GM21526 (cell line): ENCODE results near the gene TAGLN2.

Experiments
- ATAC-seq: cut with Tn5 transposase; IDR thresholded peaks from one replicate; pipeline ENCODE4 v1.9.1; 2021; ENCODE audit warnings: moderate library complexity; ENCODE audit not compliant: unreplicated experiment, low FRiP score

TAGLN2 gene

DNA sequence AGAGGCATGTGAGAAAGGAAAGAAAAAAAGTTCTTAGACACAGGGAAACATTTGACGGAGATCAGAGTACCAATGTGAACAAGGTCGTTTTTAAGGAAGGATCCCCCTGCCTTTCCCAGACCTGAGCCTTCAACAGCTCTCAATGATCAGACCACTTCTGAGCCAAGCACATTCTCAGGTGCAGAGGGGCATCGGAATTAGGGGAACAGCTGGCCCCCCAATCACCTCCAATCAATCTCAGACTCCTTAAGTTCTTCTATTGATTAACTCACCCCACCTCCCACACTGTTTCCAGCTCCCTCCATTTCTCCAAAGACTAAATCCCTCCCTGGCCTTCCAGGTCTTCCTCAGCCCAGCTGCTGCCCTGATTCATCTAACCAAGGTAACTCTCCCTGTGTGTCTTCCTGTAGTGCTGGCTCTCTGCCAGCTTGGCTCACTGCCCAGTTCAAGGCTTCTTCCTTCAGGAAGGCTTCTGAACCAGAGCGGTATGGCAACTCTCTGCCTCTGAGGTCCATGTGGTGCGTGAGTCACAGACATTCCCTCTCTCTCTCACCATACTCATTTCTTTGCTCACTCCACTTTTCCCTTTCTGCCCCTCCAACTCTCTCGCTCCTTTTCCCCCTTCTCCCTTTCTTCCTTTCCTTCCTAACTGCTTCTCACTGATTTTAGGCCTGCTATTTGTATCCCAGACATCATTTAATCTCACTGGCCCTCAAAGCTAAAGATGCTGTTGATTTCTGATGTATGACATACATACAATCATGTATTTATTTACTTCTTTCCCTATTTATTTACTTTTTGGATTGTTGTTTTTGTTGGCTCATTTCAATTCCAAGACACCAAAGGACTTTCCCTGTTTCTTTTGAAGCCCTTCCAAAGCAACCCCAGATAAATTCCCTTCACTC, 43.4 kb downstream of the TAGLN2 start:
- ATAC-seq, result no peak

DNA sequence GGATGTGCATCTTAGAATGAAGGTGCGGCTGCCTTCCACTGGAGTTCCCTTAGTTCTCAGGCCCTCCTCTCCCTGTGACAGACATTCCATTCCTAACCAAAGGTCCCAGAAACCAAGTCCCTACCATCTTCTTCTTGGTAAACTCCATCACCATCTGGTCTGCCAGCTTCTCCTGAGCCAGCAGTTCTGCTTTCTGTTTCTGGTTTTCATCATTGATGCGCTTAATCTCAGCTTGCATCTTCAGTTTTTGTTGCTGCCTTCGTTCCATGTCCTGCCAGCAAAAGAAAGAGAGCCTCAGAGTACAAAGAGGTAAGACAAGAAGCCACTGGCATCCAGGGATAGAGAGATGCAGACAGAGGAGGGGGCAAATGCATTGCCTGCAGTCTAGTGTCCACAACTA, 44.9 kb downstream of the TAGLN2 start:
- ATAC-seq, result no peak

DNA sequence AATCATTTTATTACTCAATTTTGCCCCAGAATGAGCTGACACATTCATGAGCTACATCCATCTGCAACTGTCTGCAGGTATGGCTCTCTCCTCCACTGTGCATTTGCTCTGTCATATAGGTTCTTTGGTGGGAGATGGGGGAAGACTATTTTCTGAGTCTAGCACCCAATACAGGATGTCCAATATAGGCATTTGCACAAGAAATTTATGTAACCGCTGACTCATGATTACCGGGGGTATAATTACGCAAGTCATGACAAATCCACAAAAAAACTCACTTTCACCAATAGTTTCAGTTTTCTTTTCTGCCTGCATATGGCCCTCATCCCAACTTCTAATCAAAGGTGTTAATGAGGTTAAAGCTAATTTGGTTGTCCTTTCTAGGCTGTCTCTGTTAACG, 45.3 kb downstream of the TAGLN2 start:
- ATAC-seq, result no peak

DNA sequence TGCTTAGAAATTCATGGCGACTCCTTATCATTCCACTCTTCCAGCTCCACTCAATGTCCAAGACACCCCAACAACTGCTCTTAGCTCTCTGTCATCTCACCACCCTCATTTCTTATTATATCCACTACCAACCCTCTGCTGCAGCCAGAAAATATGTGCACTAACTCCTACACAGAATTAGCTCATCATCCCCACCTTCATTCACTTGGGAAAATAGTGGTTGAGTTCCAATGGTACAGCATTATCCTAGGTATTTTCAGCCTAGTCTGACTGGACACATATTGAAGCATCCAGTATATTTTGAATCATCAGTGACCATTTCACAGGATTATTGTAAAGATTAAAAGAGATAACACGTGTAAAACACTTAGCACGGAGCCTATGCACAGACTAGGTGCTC, 46.2 kb downstream of the TAGLN2 start:
- ATAC-seq, result no peak

DNA sequence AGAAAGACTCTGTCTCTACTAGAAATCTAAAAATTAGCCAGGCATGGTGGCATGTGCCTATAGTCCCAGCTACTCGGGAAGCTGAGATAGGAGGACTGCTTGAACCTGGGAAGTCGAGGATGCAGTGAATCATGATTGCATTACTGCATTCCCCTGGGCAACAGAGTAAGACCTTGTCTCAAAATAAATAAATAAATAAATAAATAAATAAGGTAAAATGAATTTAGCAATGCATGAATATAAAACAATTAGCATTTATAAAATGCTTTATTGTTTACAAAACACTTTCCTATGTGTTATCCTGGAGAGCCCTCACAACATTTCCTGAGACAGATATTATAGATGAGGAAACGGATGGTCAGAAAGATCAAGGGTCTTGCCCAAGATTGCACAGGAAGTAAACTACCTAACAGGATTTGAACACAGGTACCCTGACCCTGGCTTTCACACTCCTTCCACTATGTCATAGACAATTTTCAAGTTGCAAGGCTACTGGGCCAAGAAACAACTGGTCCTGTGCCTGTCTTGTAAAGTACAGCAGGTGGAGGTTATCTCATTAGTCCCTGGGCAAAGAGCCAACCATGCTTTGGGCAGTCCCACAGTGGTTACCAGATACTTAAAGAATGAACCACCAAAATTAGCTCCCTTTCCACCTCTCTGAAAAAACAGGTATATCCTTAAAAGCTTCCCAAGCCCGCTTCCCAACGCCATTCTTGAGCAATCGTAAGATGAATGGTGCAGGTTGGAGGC, 47.4 kb downstream of the TAGLN2 start:
- no peak for ATAC-seq

DNA sequence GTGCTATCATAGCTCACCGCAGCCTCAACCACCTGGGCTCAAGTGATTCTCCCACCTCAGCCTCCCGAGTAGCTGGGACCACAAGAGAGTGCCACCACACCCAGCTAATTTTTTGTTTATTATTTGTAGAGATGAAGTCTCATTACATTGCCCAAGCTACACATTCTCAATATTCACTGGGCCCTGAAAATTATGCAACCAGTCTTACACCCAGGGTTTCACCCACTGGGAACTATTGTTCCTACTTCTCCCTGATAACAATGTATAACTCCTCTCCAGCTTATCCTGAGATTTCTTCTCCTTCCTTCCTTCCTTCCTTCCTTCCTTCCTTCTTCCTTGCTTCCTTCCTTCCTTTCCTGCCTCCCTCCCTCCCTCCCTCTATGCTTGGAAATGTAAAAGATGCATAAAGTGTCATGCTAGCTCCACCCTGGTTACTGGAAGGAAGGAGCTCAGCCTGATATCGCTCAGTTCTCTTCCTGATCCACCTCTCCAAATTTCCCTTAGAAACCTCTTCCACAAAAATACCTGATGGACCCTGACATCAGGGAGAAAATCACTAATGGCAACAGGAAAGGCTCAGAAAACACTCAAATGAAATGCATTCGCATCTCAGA, 51.7 kb downstream of the TAGLN2 start:
- ATAC-seq, result no peak

DNA sequence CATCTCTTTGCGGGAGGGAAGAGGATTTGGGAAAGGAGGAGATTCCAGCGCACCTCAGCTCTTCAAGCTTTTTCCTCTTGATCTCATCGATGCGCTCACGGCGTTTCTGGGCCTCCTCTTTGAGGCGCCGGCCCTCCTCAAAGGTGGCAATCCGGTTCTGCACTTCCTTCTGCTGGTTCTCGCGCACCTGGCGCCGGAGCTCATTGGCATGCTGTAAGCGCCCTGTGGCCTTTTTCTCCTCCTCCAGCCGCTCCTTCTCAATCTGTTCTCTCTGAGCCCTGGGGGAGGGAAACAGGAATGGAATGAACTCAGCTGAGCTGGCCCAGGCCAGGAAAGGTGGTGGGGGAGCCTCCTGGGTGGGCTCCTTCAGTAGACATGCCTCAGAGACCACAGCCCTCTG, 52.4 kb downstream of the TAGLN2 start:
- no peak for ATAC-seq

DNA sequence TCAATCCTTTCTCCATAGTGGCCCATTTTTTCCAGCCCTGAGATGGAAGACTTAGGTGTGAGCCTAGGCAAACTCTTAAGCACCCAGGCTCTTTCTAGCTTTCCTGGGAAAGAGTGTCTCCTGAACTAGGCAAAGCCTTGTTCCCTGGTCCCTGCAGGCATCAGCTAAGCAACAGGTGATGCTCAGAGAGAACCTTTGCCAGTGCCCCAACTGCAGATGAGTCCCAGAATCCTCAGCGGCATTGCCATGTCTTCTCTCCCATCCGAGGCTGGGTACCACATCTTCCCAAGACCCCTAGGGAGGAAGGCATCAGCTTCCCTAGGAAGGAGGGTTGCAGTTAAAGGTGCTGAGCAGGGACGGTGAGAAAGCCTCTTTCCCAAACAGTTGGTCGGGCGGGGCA, 54.6 kb downstream of the TAGLN2 start:
- ATAC-seq, result no peak

DNA sequence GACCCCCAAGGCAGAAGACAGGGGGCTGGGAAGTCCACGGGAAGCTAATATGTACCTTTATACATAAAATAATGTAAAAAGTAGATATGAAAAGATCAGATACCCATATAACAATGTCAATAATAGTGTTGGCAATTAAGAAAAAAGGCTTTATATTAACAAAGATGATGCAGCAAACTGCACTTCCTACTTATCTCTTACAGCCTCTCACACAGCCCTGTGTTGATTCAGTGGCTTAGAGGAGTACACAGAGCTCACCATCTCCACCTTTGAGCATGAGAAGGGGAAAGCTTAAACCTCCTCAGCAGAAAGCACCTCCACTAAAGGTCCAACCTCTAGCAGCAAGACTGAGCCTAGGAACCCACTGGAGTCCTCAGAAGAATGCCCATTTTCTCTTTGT, 55.7 kb downstream of the TAGLN2 start:
- ATAC-seq, result no peak

DNA sequence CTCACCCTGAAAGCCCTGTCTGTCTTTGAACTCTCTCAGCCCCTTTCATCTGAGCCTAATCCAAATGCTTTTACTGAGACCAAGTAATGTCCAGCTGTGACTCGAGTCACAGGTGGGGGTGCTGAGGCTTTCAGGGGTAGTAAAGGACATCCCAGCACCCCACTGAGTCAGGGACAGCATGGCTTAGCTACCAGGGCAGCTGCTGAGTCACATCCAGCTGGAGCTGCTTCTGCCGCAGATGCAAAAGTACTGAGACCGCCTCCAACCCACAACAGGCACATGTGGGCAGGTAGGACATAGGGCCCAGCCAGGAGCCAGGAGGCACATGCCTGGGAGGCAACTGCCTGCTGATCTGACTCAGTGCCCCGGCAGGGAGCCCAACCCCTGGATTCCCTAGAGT, 56.1 kb downstream of the TAGLN2 start:
- no peak for ATAC-seq

DNA sequence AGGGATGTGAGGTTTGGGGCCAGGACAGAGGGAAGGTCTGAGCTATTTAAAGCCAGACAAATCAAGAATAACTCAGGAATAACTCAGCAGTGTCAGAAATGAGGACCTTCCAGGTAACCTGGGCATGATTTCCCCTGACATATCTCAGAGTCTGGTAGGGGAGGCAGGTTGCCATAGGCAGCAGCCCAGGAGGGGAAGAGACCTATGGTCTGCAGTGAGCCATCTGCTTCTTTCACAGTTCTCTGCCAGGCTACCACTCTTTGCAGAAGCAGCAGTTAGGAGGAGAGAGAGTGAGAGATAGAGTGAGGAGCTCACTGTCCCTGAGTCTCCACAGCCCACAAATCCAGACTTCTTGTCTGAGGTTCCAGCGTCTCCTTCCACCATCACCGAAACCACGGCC, 56.5 kb downstream of the TAGLN2 start:
- ATAC-seq, result no peak
